Neural cell (in vitro differentiated cells): Measurements from ENCODE around the gene TMEM134.

Experiments
- EZH2 ChIP-seq: fragments of 200-600, 300-800 bp; shearing (Covaris generic), sonication (generic); IDR thresholded peaks from 2 replicates; pipeline ENCODE4 v1.6.1; 2014; ENCODE audit warnings: antibody characterized with exemption, low read length, borderline replicate concordance, mild to moderate bottlenecking; ENCODE audit not compliant: insufficient read depth, poor library complexity, severe bottlenecking
- MXI1 ChIP-seq: fragments of 450-650 bp; conservative IDR thresholded peaks from 2 replicates; pipeline ENCODE4 v1.6.1; 2014; ENCODE audit warnings: antibody characterized with exemption, mild to moderate bottlenecking; ENCODE audit not compliant: poor library complexity, severe bottlenecking
- RAD21 ChIP-seq: fragments of 450-650 bp; conservative IDR thresholded peaks from 2 replicates; pipeline ENCODE4 v1.6.1; 2014; ENCODE audit warnings: antibody characterized with exemption, mild to moderate bottlenecking, moderate library complexity
- TAF1 ChIP-seq: IDR thresholded peaks from 2 replicates; pipeline ENCODE4 v1.6.1; 2012; ENCODE audit warnings: low read depth
- TF ChIP-seq, protein P1 (sequence below): fragments of 450-650 bp; IDR thresholded peaks from 2 replicates; pipeline ENCODE4 v1.5.1; 2014; ENCODE audit warnings: antibody characterized with exemption, mild to moderate bottlenecking, moderate library complexity; ENCODE audit not compliant: poor library complexity, severe bottlenecking

GRCh38 chr11:67458266-67458665 is 10.8 kb downstream of the TMEM134 start:
- TF ChIP-seq, protein P1, sequence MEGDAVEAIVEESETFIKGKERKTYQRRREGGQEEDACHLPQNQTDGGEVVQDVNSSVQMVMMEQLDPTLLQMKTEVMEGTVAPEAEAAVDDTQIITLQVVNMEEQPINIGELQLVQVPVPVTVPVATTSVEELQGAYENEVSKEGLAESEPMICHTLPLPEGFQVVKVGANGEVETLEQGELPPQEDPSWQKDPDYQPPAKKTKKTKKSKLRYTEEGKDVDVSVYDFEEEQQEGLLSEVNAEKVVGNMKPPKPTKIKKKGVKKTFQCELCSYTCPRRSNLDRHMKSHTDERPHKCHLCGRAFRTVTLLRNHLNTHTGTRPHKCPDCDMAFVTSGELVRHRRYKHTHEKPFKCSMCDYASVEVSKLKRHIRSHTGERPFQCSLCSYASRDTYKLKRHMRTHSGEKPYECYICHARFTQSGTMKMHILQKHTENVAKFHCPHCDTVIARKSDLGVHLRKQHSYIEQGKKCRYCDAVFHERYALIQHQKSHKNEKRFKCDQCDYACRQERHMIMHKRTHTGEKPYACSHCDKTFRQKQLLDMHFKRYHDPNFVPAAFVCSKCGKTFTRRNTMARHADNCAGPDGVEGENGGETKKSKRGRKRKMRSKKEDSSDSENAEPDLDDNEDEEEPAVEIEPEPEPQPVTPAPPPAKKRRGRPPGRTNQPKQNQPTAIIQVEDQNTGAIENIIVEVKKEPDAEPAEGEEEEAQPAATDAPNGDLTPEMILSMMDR = no peak
- no peak for TF ChIP-seq TAF1
- no peak for TF ChIP-seq RAD21
- TF ChIP-seq MXI1 = no peak
- no peak for TF ChIP-seq EZH2
